ENCODE results near the gene MITF.

Gene MITF

GRCh38 chr3:69842351-69842750 is 103.1 kb downstream of the MITF start:
- DNase-seq, result no peak

GRCh38 chr3:69842789-69843188 is 103.5 kb downstream of the MITF start:
- DNase-seq, result no peak

- DNase-seq, result no peak
These were observed 105.4 kb downstream of the MITF start for GRCh38 chr3:69844706-69845105.

GRCh38 chr3:69847303-69847702 is 108.0 kb downstream of the MITF start:
- DNase-seq, result no peak

GRCh38 chr3:69848113-69848512 is 108.8 kb downstream of the MITF start:
- no peak for DNase-seq

- DNase-seq, result no peak
These were observed 111.6 kb downstream of the MITF start for GRCh38 chr3:69850849-69851248.

GRCh38 chr3:69853027-69853426 is 113.8 kb downstream of the MITF start:
- no peak for DNase-seq

- DNase-seq, result no peak
These were observed 116.3 kb downstream of the MITF start for GRCh38 chr3:69855436-69856162.

GRCh38 chr3:69856965-69857705 is 117.9 kb downstream of the MITF start:
- DNase-seq, result no peak

- DNase-seq, result no peak
These were observed 122.3 kb downstream of the MITF start for GRCh38 chr3:69861556-69861955.

- DNase-seq, result no peak
These were observed 124.9 kb downstream of the MITF start for GRCh38 chr3:69864141-69864540.

- DNase-seq, result no peak
These were observed 125.5 kb downstream of the MITF start for GRCh38 chr3:69864766-69865165.

GRCh38 chr3:69865925-69866679 is 126.8 kb downstream of the MITF start:
- no peak for DNase-seq

GRCh38 chr3:69866988-69867720 is 127.9 kb downstream of the MITF start:
- no peak for DNase-seq

- no peak for DNase-seq
These were observed 128.8 kb downstream of the MITF start for GRCh38 chr3:69867941-69868505.

- no peak for DNase-seq
These were observed 129.7 kb downstream of the MITF start for GRCh38 chr3:69868841-69869420.

- DNase-seq, result no peak
These were observed 130.4 kb downstream of the MITF start for GRCh38 chr3:69869643-69870042.

GRCh38 chr3:69871251-69871650 is 132.0 kb downstream of the MITF start:
- DNase-seq, result no peak

- no peak for DNase-seq
These were observed 132.6 kb downstream of the MITF start for GRCh38 chr3:69871868-69872267.

GRCh38 chr3:69872783-69873378 is 133.6 kb downstream of the MITF start:
- no peak for DNase-seq

- no peak for DNase-seq
These were observed 136.8 kb downstream of the MITF start for GRCh38 chr3:69876073-69876472.

- no peak for DNase-seq
These were observed 139.0 kb downstream of the MITF start for GRCh38 chr3:69878254-69878653.

All from GDM1 (cell line).